Upper lobe of right lung (tissue), 1 donor: ENCODE data around the gene VDAC2. TPM values are rescaled to one million over a fixed set of nuclear protein-coding genes. Genes with fewer than 3 reads are reported as not detected.

Source experiments
- ATAC-seq: fragments of 200-7000 bp; cut with Tn5 transposase; one replicate; pipeline ENCODE4 v1.9.1; 2020; ENCODE audit warnings: mild to moderate bottlenecking, moderate library complexity
- DNase-seq: peaks from one replicate; pipeline ENCODE4 v3.0.0-alpha.2; 2020
- H3K27ac ChIP-seq: fragments of 200-600 bp; one replicate; pipeline ENCODE4 v1.8.0; 2022
- H3K27me3 ChIP-seq: fragments of 200-600 bp; one replicate; pipeline ENCODE4 v1.8.0; 2022; ENCODE audit warnings: mild to moderate bottlenecking
- H3K36me3 ChIP-seq: fragments of 200-600 bp; one replicate; pipeline ENCODE4 v1.8.0; 2022
- H3K4me1 ChIP-seq: fragments of 200-600 bp; one replicate; pipeline ENCODE4 v1.8.0; 2022
- H3K4me3 ChIP-seq: fragments of 200-600 bp; one replicate; pipeline ENCODE4 v1.8.0; 2022; ENCODE audit warnings: mild to moderate bottlenecking
- H3K9me3 ChIP-seq: fragments of 200-600 bp; one replicate; pipeline ENCODE4 v1.8.0; 2022
- CTCF ChIP-seq: fragments of 200-600 bp; IDR thresholded peaks from one replicate; pipeline ENCODE4 v1.8.0; 2022; ENCODE audit warnings: antibody characterized with exemption
- intact Hi-C: fragments of 100-400 bp; cut with DNase I; formaldehyde crosslinking; loops from one replicate; pipeline ENCODE4 v1.11.0; 2022
- total RNA-seq: library from RNA; stranded (reverse); fragmentation: NEBNext Ultra II Directional; extraction: Animal tissue kit (Norgen Biotek cat#: 25700); gene quantifications from one replicate; pipeline ENCODE4 v1.2.1, GENCODE V29; 2021
- donor health status: DM: no; HTN: yes; CAD: no; lungs with severe emphysema.

The VDAC2 gene
- total RNA-seq, 1 donor from 2014 or later = 119 TPM

- H3K4me1 ChIP-seq = no peaks in the 10 kb centered on the region
- H3K9me3 ChIP-seq = no peaks in the 10 kb centered on the region
- no peaks in the 10 kb centered on the region for H3K27me3 ChIP-seq
- intact Hi-C loops = no loop called here
- ATAC-seq (no peak), DNase-seq (no peak)
- no peak overlapping the region for H3K4me3 ChIP-seq
- TF ChIP-seq CTCF = no peak
- H3K36me3 ChIP-seq = no peaks in the 10 kb centered on the region
- H3K27ac ChIP-seq = no peak overlapping the region
Observed at GRCh38 chr10:75260990-75261389, 50.4 kb downstream of the VDAC2 start.

- intact Hi-C loops = no loop called here
- ATAC-seq (no peak), DNase-seq (no peak)
- Histone ChIP-seq H3K4me3 (no peak overlapping the region), H3K27ac (no peak overlapping the region), H3K4me1 (no peaks in the 10 kb centered on the region), H3K36me3 (no peaks in the 10 kb centered on the region), H3K9me3 (no peaks in the 10 kb centered on the region), H3K27me3 (no peaks in the 10 kb centered on the region)
- TF ChIP-seq CTCF = no peak
Observed at GRCh38 chr10:75261813-75262705, 51.5 kb downstream of the VDAC2 start.

GRCh38 chr10:75263806-75264205 is 53.2 kb downstream of the VDAC2 start:
- Histone ChIP-seq H3K9me3 (no peaks in the 10 kb centered on the region), H3K27me3 (no peaks in the 10 kb centered on the region), H3K36me3 (no peaks in the 10 kb centered on the region), H3K27ac (no peak overlapping the region), H3K4me3 (no peak overlapping the region), H3K4me1 (no peaks in the 10 kb centered on the region)
- no peak for TF ChIP-seq CTCF
- ATAC-seq = peak; percentile 42
- no peak for DNase-seq
- intact Hi-C loops = no loop called here

- intact Hi-C loops = no loop called here
- Histone ChIP-seq H3K27ac (no peak overlapping the region), H3K9me3 (no peaks in the 10 kb centered on the region), H3K4me3 (no peak overlapping the region), H3K4me1 (no peaks in the 10 kb centered on the region), H3K36me3 (no peaks in the 10 kb centered on the region), H3K27me3 (no peaks in the 10 kb centered on the region)
- no peak for TF ChIP-seq CTCF
- ATAC-seq (no peak), DNase-seq (no peak)
Observed at GRCh38 chr10:75265856-75266255, 55.3 kb downstream of the VDAC2 start.

GRCh38 chr10:75266945-75267344 is 56.3 kb downstream of the VDAC2 start:
- no peaks in the 10 kb centered on the region for H3K9me3 ChIP-seq
- H3K4me3 ChIP-seq = no peak overlapping the region
- H3K4me1 ChIP-seq = no peaks in the 10 kb centered on the region
- no peaks in the 10 kb centered on the region for H3K27me3 ChIP-seq
- no peak for TF ChIP-seq CTCF
- no peaks in the 10 kb centered on the region for H3K36me3 ChIP-seq
- H3K27ac ChIP-seq = no peak overlapping the region
- no peak for DNase-seq
- no peak for ATAC-seq
- intact Hi-C loops = no loop called here
